A549 treated with ZK216348 at 1 μM for 4 hours (cell line): ENCODE results near the gene TNFRSF25. TPM values are rescaled to one million over a fixed set of nuclear protein-coding genes. Genes with fewer than 3 reads are reported as not detected.

Experiments used
- total RNA-seq: library from RNA; stranded (reverse); fragments of 200-300 nt; extraction: Qiagen RNA extraction; gene quantifications from 5 replicates; pipeline ENCODE4 v1.2.3, GENCODE V29; 2022; ENCODE audit warnings: low read depth

Gene TNFRSF25
- total RNA-seq: 2.8 to 5.1 TPM (median 3.7 TPM) in 5 replicates

GRCh38 chr1:6466023-6466422 is at the start of gene TNFRSF25:
Gene TNFRSF25 (minus strand): TSS chr1:6466173. CDS start chr1:6466107, 66 bp downstream.

GRCh38 chr1:6491480-6491962 is 25.5 kb upstream of the TNFRSF25 start, which contains the start of gene PLEKHG5:
Gene PLEKHG5 (minus strand): TSS chr1:6491667. CDS start chr1:6477571, 14,096 bp downstream.

GRCh38 chr1:6424619-6425593 is 41.1 kb downstream of the TNFRSF25 start, which contains the start of gene ESPN:
Gene ESPN (plus strand): TSS chr1:6424776. CDS start chr1:6424956, 180 bp downstream.

GRCh38 chr1:6419804-6420453 is 46.0 kb downstream of the TNFRSF25 start, which contains the start of gene HES2:
Gene HES2 (minus strand): TSS chr1:6419919. CDS start chr1:6419820, 99 bp downstream.

Other genes starting within 250 kb of the TNFRSF25 start
- 47.3 to 63.4 TPM (median 58.1 TPM) in 5 replicates for gene ICMT, start 230.2 kb downstream of the TNFRSF25 start, total RNA-seq
- not detected in 5 replicates for gene HES3, start 222.0 kb downstream of the TNFRSF25 start, total RNA-seq
- 1.3 to 2.6 TPM (median 2.0 TPM) in 5 replicates for gene GPR153, start 205.1 kb downstream of the TNFRSF25 start, total RNA-seq
- gene ACOT7, start 72.4 kb downstream of the TNFRSF25 start, total RNA-seq: 45.4 to 93.5 TPM (median 86.6 TPM) in 5 replicates
- gene HES2, start 46.3 kb downstream of the TNFRSF25 start, total RNA-seq: 2.2 to 5.3 TPM (median 4.2 TPM) in 5 replicates
- gene ESPN, start 41.4 kb downstream of the TNFRSF25 start, total RNA-seq: 0.17 to 0.54 TPM (median 0.40 TPM) in 4 of 5 replicates, not detected in the other
- gene PLEKHG5, start 25.5 kb upstream of the TNFRSF25 start, total RNA-seq: 1.8 to 5.2 TPM (median 3.3 TPM) in 5 replicates
- 3.4 to 4.9 TPM (median 4.0 TPM) in 5 replicates for gene NOL9, start 88.3 kb upstream of the TNFRSF25 start, total RNA-seq
- not detected in 5 replicates for gene TAS1R1, start 89.1 kb upstream of the TNFRSF25 start, total RNA-seq
- gene ZBTB48, start 113.8 kb upstream of the TNFRSF25 start, total RNA-seq: 11.3 to 18.0 TPM (median 16.1 TPM) in 5 replicates
- 12.5 to 27.4 TPM (median 23.8 TPM) in 5 replicates for gene KLHL21, start 136.7 kb upstream of the TNFRSF25 start, total RNA-seq
- gene PHF13, start 147.6 kb upstream of the TNFRSF25 start, total RNA-seq: 7.4 to 10.0 TPM (median 9.2 TPM) in 5 replicates
- 10.2 to 18.2 TPM (median 15.6 TPM) in 5 replicates for gene THAP3, start 158.7 kb upstream of the TNFRSF25 start, total RNA-seq
- gene DNAJC11, start 235.6 kb upstream of the TNFRSF25 start, total RNA-seq: 33.9 to 36.2 TPM (median 35.3 TPM) in 5 replicates